GM21360 (cell line): ENCODE data around the gene MAPK8IP3.

Experiments used
- ATAC-seq: cut with Tn5 transposase; IDR thresholded peaks from one replicate; pipeline ENCODE4 v1.9.1; 2021; ENCODE audit warnings: mild to moderate bottlenecking, moderate library complexity; ENCODE audit not compliant: unreplicated experiment

The MAPK8IP3 gene

DNA sequence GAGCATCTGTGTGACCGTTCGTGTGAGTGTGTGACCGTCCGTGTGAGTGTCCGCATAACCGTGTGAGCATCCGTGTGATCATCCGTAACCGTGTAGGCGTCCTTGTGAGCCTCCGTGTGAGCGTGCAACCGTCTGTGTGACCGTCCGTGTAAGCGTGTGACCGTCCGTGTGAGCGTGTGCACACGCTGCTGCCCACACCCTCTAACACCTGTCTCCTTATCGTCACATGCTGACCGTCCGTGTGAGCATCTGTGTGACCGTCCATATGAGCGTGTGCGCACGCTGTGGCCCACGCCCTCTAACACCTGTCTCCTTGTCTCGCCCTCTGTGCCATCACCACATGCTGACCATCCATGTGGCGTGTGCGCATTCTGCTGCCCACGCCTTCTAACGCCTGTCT, 34.2 kb downstream of the MAPK8IP3 start:
- ATAC-seq, result no peak

DNA sequence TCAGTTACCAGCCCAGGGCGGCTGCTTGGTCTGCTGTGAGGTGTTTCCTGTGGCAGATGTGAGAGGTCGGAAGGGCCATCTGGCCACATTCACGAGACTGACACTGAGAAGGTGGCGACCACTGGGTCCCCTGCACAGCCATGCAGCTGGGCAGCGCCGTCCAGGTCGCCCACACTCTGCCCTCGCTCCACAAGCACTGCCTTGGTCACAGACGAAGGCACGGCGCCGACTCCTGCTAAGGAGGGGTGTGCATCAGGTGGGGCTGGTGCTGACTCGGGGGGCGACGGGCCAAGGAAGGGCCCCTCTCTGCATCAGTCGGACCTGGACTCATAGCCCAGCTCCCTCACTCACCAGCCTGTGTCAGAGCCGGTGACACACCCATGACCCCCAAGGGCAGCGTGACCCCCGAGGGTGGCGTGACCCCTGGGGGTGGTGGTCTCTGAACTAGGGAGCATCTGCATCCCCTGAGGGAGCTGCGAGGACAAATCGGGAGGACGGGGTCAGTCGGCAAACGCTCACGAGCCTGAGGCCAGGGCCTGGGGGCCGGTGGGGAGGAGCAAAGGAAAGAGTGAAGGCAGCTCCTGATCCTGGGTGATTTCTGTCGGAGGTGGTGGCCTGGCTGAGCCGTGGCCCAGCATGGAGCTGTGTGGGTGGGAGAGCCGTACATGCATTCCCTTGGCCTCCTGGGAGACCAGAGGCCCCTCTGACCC, 34.9 kb downstream of the MAPK8IP3 start:
- ATAC-seq, result no peak

DNA sequence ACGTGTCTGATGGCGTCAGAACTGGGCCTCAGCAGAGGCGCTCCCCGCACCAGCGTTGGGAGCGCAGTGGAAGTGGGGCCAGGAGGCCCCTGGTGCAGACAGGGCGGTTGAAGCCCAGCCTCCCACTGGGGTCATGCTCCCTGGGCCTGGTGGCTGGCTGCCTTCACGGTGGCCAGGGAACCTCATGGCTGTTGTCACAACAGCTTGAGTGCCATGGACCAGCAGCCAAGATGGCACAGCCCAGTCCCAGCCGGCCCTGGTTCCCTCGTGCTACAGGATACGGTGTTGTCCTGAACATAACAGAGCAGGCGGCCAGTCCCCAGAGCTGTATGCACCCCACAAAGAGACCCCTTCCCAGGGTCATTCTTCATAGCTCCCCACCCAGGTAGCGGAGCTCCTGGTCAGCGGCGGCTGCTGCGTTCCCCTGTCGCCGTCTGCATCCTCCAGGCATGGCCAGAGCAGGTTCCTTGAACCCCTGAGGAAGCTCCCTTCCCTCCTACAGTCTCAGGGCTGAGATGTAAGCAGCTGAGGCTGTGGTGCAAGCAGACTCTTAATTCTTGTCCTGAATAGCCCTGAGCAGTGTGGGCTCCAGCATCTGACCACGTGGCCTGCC, 35.7 kb downstream of the MAPK8IP3 start:
- no peak for ATAC-seq

DNA sequence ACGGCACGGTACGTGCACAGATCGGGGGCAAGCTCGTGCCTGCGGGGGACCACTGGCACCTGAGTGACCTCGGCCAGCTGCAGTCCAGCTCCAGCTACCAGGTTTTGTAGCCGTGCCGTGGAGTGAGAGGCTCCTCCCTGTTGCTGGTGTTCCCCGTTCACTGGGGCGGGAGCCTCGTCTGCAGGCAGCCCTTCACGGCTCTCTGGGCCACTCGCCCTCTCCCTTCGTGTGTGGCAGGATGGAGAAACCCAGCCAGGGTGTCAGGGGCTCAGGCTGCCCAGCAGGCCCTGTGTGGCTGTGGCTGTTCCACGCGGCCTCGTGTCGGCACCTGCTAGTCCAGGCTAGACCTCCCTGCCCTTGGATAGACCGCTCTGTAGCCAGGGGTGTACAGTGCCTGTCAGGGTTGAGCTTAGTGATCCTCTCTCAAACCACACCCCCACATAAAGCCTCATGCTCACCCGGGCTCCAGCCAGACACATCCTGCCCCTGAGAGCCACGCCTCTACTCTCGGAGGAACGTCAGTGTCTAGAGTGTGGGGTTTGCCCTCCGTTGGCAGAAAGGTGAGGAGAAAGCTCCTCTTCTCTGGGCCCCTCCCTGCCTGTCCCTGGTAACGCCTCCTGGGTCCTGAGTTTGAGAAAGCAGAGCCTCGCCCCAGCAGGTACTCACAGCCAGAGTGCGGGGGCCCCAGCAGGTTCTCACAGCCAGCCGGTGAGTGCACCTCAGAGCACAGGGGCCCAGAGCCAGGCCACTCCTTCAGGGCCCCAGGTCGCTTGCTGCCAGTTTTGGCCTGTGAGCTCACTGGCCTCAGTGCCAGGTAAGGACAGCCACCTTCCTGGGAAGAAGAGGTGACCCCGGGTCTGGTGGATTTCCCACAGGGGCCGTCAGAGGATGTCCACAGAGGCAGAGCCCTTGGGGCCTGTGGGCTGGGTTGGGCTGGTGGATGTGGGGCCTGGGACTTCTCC, 37.7 kb downstream of the MAPK8IP3 start:
- ATAC-seq, result no peak

DNA sequence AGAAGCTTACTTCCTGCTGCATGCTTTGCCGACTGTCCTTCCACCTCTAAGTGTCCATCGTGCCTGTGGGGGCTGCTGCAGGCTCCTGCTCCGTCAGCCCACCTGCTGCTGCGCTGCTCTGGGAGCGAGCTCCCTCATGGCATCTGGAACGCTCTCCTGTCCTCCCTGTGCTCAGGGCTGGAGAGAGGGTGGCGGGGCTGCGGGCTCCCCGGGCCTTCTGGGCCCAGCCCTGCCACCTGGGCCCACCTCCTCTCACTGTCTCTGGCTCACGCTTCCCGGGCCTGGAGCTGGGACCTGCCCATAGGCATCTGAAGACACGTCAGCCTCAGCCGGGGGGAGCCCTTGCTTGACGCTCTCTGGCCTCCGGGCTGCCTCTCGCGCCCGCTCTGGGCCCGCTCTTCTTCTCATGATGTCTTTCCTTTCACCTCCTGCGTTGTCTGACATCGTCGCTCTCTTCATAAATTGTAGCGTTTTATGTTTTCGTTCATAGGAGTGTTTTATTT, 38.4 kb downstream of the MAPK8IP3 start:
- no peak for ATAC-seq

DNA sequence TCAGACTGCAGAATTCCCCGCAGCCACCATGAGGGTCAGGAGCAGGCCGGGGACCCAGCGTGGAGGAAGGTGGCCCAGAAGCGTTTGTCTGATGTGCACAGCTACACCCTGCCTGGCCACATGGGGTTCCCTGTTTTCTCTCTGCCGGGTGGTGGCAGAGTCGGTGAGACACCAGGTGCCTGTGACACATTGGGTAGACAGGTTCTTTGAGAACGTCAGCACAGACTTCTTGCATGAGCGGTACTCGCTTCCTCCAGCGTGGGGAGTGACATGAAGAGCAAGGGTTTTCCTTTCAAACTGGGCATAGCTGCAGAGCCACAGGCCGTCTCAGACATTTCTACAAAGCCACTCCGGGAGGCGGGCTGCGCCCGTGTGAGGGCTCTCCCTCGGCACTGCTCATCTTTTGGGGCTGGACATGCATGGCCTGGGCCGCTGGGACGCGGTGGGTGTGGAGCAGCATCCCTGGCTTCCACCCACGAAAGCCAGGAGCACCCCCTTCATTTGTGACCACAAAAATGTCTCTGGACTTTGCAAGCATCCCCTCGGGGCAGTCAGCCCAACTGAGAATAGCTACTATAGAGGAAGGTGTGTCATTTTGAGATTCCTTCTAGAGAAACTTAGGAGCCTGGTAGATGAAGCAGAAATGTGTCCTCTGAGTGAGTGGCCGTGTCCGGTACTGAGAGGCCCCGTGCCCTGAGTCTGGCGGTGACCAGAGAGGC, 39.3 kb downstream of the MAPK8IP3 start:
- ATAC-seq, result no peak

DNA sequence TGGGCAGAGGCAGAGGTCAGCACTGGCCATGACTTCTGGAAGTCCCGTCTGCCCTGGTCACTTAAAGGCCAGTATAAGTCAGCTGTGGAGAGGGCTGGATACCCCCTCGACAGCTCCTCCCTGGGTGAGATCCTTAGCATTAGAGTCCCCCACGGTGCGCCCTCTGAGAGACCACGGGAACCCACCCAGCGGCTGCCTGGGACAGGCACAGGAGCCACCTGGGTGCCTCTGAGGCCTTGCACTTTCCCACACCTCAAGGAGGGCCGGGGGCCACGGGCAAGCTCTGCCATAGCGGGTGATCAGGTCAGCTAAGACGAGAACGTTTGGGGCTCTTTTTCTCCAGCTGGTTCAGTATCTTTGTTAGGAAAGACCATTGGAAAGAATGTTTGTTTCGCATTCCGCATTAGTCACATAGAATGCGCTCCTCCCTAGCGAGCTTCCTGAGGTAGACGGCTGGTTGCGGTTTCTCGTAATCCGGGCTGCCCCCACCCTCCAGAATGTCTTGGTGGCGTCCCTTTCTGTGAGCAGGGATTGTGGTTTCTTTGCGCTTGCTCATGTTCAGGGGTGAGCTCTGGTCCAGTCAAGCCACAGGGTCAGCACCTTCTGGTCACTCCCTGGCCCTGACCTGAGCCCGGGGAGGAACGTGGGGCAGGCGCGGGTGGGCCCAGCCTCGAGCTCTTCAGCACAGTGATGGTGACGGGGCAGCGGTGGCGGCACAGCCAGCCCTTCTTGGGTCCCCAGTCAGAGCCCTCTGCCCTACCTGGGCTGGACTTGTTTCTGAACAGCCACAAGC, 40.1 kb downstream of the MAPK8IP3 start:
- no peak for ATAC-seq

DNA sequence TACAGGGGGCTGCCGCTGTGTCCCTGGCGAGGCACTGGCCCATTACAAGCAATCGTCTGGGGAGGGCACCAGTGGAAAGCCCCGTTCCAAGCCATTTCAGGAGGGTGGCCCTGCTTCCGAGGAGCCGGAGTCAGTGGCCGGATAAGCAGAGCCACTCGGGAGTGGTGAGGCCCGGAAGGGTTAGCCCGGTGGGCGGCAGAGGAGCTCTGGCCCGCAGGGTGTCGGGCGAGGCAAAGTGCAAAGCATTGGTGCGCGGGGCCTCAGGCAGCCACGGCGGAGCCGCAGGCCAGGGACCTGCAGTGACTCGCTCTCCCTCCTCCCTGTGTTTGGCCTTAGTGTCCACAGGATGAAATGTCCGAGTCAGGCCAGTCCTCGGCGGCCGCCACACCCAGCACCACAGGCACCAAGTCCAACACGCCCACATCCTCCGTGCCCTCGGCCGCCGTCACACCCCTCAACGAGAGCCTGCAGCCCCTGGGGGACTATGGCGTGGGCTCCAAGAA, 40.7 kb downstream of the MAPK8IP3 start:
- ATAC-seq, result no peak

DNA sequence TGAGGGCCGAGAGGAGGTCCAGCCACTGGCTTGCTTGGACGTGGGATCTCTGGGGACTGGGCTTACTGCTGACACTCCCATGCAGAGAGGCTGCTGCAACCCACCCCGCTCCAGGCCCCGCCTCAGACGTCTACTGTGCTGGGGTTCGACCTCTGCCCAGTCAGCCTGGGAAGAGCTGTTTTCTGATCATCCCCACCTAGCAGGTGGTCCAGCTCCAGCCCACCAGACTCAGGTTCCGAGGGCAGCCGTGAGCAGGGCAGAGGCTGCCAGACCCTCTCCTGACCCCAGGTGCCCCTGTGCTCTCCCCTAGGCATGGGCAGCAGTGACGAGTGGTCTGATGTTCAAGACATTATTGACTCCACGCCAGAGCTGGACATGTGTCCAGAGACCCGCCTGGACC, 41.9 kb downstream of the MAPK8IP3 start:
- no peak for ATAC-seq

DNA sequence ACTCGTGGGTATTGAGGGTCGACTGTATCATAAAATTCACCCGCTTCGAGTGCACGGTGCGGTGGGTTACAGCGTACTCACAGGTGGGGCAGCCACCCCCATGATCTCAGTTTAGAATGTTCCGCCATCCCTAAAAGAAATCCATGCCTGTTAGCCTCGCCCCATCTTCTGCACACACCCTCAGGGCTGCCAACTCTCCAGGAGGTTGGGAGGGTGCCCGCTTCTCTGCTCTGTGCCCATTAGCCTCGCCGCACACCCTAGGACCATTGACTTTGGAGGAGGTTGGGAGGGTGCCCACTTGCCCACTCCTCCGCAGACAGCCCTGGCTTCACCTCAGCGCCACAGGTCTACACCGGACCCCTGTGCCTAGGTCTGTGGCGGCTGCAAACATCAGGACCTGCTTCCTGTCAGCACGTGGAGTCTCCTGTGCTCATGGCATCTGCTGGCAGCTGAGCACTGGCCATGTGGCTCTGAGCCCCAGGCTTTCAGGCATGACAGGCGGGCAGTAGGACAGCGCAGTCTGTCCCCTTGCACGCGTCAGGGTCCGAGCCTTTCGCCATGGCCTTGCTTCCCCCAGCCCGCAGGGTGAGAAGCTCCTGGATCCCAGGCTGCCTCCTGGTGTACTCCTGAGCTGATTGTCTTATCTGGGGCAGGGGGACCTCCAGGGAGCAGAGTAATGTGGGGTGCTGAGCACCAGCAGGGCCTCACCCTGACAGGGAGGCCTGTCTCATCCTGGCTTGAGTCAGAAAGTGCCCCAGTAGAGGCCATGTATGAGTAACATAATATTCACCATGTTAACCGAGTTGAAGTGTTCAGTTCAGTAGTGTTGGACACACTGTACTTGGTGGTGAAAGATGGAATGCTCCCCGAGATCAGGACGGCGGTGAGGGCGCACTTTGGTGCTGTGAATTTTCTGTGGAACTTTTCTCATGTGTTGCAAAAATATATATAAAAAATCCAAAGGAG, 43.4 kb downstream of the MAPK8IP3 start:
- ATAC-seq, result no peak

DNA sequence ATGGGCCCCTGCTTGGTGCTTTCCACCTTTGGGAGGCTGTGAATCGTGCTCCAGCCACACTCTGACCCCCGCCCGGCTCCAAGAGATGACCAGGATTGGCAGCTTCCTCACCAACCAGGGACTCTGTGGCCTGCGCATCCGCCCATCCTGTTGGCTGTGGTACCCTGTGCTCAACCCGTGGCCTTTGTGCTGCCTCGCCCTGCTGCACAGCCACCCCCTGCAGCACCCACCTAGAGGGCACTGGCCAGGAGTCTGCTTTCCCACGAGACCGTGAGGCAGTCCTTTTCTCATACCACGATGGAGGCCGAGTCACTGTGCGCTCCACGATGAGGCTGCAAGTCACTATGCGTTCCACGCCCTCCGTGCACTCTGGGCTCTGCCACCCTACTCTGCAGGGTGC, 46.0 kb downstream of the MAPK8IP3 start:
- ATAC-seq, result no peak

DNA sequence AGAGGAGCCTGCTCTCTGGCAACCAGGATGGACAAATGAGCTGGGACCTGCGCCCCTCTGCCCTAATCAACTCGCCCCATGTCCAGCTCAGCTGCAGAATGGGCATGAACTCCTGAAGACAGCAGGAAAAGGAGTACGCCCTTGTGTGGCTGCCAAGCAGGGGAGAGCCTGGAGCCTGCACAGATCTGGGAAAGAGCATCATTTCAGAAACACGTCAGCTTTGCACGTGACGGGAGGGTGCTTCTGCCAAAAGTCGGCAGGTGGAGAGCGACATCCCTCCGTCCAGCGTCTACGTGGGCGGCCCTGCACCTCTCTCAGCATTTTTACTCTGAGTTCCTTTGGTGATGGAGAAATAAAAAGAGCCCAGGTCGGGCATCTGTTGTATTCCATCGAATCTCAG, 46.9 kb downstream of the MAPK8IP3 start:
- ATAC-seq, result no peak

DNA sequence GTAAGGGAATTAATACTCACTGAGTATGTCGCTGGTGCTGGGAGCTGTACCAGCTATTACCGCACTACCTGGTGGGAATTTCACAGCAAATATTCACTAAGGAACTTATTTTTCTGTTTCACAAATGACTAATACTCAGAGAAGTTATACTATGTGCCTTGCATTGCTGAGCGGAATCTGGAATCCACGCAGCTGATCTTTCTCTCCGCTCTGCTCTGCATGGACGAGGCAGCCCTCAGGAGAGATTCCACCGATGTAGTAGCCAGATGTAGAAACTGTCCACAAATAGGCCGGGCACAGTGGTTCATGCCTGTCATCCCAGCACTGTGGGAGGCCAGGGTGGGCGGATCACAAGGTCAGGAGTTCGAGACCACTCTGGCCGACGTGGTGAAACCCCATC, 48.2 kb downstream of the MAPK8IP3 start:
- no peak for ATAC-seq

DNA sequence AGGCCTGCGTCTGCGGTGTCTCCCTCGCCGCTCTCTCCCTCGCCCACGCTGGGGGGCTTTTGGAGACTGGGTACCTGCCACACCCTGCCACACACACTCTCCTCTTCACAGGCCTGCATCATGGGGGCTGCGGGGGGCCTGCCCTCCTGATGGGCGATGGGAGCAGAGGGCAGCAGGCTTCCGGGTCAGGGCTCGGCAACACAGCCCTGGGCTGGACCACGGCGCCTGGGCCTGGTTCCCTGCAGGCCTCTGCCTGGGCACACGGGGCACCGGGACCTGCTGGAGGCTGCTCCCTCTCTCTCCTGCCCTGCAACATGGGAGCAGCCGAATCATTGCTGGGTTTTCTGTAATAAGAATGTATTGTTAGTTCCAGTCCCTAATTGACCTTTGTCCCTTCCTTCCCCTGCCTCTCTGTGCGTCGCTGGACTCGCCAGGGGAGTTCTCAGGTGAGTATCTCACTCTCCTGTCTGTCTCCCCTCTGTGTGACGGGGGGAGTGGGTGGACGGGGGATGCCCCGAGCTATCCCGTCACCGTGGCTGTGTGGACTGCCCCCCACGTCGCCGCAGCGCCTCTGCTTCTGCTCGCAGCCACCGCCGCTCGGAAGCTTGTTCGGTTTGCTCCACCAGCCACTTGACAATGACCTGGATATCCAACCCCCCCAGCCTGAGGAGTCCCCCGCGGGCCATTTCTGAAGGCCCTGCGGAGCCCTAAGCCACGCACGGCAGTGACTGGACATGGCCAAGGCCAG, 51.9 kb downstream of the MAPK8IP3 start:
- no peak for ATAC-seq

DNA sequence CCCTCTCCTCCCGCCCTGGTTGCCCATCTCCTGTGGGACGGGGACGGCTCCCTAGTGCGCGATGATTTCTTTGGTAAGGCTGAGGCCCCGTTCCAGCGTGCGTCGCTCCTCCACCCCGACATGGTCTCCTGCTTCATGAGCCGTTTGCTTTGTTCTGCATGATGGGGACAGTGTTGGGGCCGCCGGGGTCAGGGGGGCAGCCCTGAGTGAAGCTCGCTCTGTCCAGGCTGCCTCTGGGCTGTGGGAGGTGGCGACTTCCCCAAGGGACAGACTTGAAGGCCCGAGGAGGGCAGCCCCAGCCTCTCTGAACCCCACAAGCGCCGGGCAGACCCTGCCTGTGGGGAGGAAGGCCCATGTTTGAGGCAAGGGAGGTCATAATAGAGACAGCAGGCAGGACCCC, 52.9 kb downstream of the MAPK8IP3 start:
- no peak for ATAC-seq

DNA sequence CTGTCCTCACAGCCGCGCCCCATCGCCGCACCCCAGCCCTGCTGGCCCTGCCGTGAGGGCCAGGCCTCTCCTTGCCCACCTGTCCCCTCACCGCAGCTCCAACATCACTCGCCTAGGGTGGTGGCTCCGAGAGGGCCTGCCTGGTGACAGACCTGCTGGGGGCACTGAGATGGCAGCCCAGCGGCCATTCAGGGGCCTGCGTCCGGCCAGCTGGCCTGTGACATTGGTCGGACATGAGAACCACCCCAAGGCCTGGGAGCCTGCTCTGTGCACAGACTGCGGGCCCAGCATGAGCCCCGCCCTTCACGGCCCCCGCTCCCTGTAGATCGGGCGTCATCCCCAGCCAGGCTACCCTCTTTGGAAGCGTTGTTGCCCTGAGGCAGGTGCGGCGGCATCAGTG, 53.5 kb downstream of the MAPK8IP3 start:
- ATAC-seq, result no peak

DNA sequence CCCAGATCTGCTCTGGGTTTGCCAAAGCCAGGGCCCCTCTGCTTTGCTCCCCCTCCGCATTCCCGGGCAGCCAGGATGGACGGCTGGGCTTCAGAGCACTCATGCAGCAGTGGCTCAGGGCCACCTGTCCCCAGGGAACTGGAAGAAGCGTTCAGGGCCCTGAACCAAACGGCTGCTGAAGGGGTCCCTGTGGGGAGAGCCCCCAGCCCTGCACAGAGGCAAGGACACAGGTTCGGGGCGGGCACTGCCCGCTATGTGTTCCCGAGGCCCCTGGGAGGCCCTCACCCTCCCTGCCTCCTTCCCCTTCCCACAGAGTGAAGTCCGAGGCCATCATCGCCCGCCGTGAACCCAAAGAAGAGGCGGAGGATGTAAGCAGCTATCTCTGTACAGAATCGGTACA, 54.9 kb downstream of the MAPK8IP3 start:
- no peak for ATAC-seq

DNA sequence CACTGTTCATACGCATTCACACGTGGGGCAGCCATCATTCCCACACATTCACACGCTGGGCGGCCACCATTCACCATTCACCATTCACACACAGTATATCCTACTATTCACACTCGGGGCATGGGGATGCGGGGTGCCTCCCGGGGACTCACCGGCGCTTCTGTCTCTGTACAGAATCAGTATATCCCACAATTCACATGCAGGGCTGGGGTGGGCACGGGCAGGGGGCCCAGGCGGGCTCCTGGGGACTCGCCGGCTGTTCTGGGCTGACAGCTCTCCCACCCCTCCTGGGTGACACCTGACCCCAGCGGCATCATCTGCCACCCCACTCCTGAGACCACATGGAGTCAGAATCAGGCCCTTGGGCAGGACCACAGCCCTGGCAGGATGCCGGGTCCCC, 55.8 kb downstream of the MAPK8IP3 start:
- no peak for ATAC-seq
